Right lobe of liver (tissue), 4 donors: ENCODE measurements around the gene OR10K2.

Source experiments
- CTCF ChIP-seq, 4 donors: fragments of 200-600 bp in 3 of 4; fragments of 450-650 bp in 1 of 4; IDR thresholded peaks; one replicate each; pipeline versions ENCODE4 v1.5.1 to v1.8.0; 2016 to 2022; ENCODE audit warnings: antibody characterized with exemption in 4 of 4, mild to moderate bottlenecking in 2 of 4
- POLR2A ChIP-seq: fragments of 450-650 bp; IDR thresholded peaks from one replicate; pipeline ENCODE4 v1.6.1; 2017; ENCODE audit warnings: antibody characterized with exemption, mild to moderate bottlenecking
- donor health status: DM: no; HTN: no; CAD: no.
- donor health status: DM: no; HTN: no; CAD: no.
- donor health status: DM: no; HTN: yes; CAD: no.

- TF ChIP-seq CTCF (IDR thresholded peaks at IDR 0.05): no peak
- TF ChIP-seq POLR2A: no peak
Observed at GRCh38 chr1:158371188-158371953, 54.7 kb downstream of the OR10K2 start.
